OCI-LY3 (cell line): ENCODE data around the gene P2RX6.

Source experiments
- H2AFZ ChIP-seq: fragments of 200-600, 300-600 bp; shearing (Covaris generic); 2 replicates; pipeline ENCODE4 v1.6.0; 2014; ENCODE audit warnings: antibody characterized with exemption, low read depth, low read length
- H3K27ac ChIP-seq: fragments of 200-600, 300-600 bp; sonication (generic); 2 replicates; pipeline ENCODE4 v1.5.1; 2014; ENCODE audit warnings: mild to moderate bottlenecking, low read length, moderate library complexity, mixed read lengths
- H3K27me3 ChIP-seq: fragments of 200-600, 300-600 bp; sonication (generic); 2 replicates; pipeline ENCODE4 v1.6.1; 2014; ENCODE audit warnings: low read depth, low read length, mixed read lengths
- H3K36me3 ChIP-seq: fragments of 200-600, 300-600 bp; sonication (generic); replicated peaks from 2 replicates; pipeline ENCODE3; 2014; ENCODE audit warnings: low read depth, low read length, mixed read lengths
- H3K4me1 ChIP-seq: fragments of 300-600, 200-600 bp; sonication (generic); 2 replicates; pipeline ENCODE4 v1.6.1; 2014; ENCODE audit warnings: low read length, mixed read lengths
- H3K4me2 ChIP-seq: fragments of 200-600, 300-600 bp; sonication (generic); 2 replicates; pipeline ENCODE4 v1.6.1; 2014; ENCODE audit warnings: low read length, mixed read lengths
- H3K4me3 ChIP-seq: fragments of 300-600, 200-600 bp; sonication (generic); 2 replicates; pipeline ENCODE4 v1.5.1; 2014; ENCODE audit warnings: antibody characterized with exemption, mild to moderate bottlenecking, low read length, moderate library complexity
- H3K79me2 ChIP-seq: fragments of 300-600, 200-600 bp; shearing (Covaris generic); 2 replicates; pipeline ENCODE4 v1.6.1; 2014; ENCODE audit warnings: mild to moderate bottlenecking, low read length, mixed read lengths
- H3K9ac ChIP-seq: fragments of 300-600, 200-600 bp; shearing (Covaris generic); 2 replicates; pipeline ENCODE4 v1.6.0; 2014; ENCODE audit warnings: mild to moderate bottlenecking, low read length, moderate library complexity
- H3K9me3 ChIP-seq: fragments of 200-600, 300-600 bp; shearing (Covaris generic); 2 replicates; pipeline ENCODE4 v1.6.1; 2014; ENCODE audit warnings: low read length, mixed read lengths; ENCODE audit not compliant: insufficient read depth
- H4K20me1 ChIP-seq: fragments of 200-600, 300-600 bp; sonication (generic); 2 replicates; pipeline ENCODE4 v1.6.1; 2016; ENCODE audit warnings: low read length, mixed read lengths; ENCODE audit not compliant: insufficient read depth
- EZH2phosphoT487 ChIP-seq: fragments of 200-600 bp; shearing (Covaris generic); IDR thresholded peaks from 2 replicates; pipeline ENCODE4 v1.6.1; 2018; ENCODE audit warnings: antibody characterized with exemption, mixed run types, low read depth
- TF ChIP-seq, protein P1 (sequence below): fragments of 200-600, 300-600 bp; sonication (generic); IDR thresholded peaks from 2 replicates; pipeline ENCODE4 v1.5.1; 2014; ENCODE audit warnings: antibody characterized with exemption, low read length, low read depth

P2RX6 gene

DNA sequence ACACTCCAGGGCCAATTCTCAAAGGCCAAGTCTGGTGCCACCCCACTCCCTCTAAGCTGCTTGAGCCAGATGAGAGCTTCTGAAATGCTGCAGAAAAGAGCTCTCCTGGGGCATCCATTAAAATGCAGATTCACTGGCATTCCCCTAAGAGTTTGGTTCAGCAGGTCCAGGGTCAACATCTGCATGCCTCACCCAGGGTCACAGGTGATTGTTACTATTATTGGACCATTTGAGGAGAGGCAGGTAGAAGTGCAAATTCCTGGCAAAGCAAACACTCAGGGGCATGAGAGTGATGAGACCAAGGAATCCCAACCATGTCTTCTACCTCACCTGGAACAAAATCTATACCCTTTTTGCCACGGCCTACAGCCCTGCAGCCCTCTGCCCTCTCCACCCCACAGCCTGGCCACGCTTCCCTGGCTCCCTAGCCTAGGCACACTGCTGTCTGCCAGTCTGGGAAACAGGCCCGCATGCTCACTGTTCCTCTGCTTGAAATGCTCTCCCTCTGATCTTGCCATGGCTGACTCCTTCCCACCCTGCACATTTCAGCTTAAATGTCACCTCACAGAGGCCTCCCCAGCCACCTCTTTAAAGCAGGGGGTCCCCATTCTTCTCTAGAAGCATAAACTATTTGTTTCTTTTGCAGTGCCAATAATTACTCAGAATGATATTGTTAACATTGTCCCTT, 4.4 kb upstream of the P2RX6 start:
- Histone ChIP-seq H3K9me3 (no peaks in the 10 kb centered on the region), H3K36me3 (no peaks in the 10 kb centered on the region), H2AFZ (no peak overlapping the region), H3K4me2 (no peak overlapping the region), H3K4me3 (no peak overlapping the region), H3K9ac (no peak overlapping the region), H3K27me3 (peaks cover 12% of the 10 kb centered on the region), H4K20me1 (0 out of 2 replicates have a peak, but pooled peaks cover 6% of the 10 kb centered on the region), H3K4me1 (no peaks in the 10 kb centered on the region), H3K27ac (no peak overlapping the region), H3K79me2 (no peaks in the 10 kb centered on the region)
- TF ChIP-seq EZH2phosphoT487: no peak
- TF ChIP-seq, protein P1, sequence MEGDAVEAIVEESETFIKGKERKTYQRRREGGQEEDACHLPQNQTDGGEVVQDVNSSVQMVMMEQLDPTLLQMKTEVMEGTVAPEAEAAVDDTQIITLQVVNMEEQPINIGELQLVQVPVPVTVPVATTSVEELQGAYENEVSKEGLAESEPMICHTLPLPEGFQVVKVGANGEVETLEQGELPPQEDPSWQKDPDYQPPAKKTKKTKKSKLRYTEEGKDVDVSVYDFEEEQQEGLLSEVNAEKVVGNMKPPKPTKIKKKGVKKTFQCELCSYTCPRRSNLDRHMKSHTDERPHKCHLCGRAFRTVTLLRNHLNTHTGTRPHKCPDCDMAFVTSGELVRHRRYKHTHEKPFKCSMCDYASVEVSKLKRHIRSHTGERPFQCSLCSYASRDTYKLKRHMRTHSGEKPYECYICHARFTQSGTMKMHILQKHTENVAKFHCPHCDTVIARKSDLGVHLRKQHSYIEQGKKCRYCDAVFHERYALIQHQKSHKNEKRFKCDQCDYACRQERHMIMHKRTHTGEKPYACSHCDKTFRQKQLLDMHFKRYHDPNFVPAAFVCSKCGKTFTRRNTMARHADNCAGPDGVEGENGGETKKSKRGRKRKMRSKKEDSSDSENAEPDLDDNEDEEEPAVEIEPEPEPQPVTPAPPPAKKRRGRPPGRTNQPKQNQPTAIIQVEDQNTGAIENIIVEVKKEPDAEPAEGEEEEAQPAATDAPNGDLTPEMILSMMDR: no peak

DNA sequence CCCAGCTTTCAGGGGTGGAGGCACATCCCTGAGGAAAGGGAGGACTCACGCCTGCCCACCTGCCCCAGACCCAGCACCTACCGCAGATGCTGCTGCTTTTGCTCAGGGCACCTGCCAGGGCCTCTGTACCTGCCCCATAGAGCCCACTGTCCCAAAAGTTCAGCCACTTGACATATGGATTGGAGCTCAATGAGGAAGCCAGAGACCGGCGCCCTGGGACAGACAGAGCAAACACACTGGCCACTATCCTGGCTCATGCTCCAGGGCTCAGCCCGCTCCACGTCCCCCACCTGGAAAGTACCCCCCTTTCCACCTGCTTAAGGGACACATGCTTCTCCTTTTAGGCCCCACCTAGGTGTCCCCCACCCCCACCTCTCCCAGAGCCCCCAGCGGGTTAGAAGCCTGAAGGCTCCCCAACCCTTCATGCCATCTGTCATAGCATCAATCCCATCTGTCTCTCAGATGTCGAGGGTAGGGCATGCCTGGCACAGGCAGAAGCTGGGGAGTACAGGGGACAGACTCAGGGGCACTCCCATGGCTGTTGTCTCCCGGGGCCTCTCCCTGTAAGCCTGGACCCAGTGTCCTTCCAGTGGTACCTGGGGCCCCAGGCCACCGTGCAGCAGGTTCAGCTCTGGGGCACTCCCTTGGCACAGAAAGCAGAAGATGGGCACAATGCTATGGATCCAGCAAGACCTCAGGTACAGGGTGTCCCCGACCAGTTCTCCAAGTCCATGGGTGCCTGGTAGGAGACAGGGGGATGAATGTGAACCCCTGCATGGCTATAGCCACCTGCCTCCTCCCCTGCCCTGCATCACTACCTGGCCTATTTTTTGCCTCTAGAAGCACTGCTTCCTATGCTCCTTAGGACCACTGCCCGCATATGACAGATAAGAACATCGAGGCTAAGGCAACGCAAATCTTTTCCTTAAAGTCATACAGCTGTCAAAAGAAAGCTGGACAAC, 2.2 kb upstream of the P2RX6 start:
- H3K9ac ChIP-seq: no peak overlapping the region
- no peak overlapping the region for H3K27ac ChIP-seq
- peaks cover under 1% of the 10 kb centered on the region; the same call in 1 of the 2 replicates for H3K27me3 ChIP-seq
- no peaks in the 10 kb centered on the region for H3K4me1 ChIP-seq
- TF ChIP-seq, protein P1: no peak
- H3K36me3 ChIP-seq: no peaks in the 10 kb centered on the region
- H3K4me2 ChIP-seq: no peak overlapping the region
- no peaks in the 10 kb centered on the region for H3K79me2 ChIP-seq
- H4K20me1 ChIP-seq: 0 out of 2 replicates have a peak, but pooled peaks cover 6% of the 10 kb centered on the region
- no peaks in the 10 kb centered on the region for H3K9me3 ChIP-seq
- H2AFZ ChIP-seq: no peak overlapping the region
- H3K4me3 ChIP-seq: no peak overlapping the region

DNA sequence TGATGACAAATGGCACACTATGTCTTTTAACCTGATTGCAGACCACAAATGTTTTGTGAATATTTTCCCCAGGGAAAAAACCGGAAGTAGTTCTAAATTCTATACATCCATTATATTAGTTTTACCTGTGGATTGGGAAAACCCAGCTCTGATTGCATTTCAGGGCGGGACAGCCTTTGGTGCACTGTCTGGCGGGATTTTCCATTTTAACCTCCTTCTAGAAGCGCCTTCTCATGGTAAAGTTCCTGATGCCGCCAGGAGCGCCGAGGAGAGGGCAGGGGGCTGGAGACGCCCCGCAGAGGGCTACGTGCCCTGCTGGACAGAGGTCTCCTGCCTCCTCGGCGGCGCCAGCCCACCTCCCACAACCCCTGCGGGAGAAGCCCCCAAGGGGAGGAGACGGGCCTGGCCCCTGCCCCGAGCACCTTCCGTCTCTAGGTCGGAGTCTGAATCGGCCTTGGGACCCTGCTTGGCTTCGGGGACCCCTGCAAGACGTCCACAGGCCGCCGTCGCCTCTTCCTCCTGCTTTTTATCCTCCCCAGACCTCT, 1.2 kb upstream of the P2RX6 start:
- Histone ChIP-seq H3K27ac (no peak overlapping the region), H3K27me3 (no peaks in the 10 kb centered on the region), H2AFZ (no peak overlapping the region), H3K9ac (no peak overlapping the region), H4K20me1 (0 out of 2 replicates have a peak, but pooled peaks cover 6% of the 10 kb centered on the region), H3K4me2 (no peak overlapping the region), H3K9me3 (no peaks in the 10 kb centered on the region), H3K4me3 (no peak overlapping the region), H3K36me3 (no peaks in the 10 kb centered on the region), H3K79me2 (no peaks in the 10 kb centered on the region), H3K4me1 (no peaks in the 10 kb centered on the region)
- TF ChIP-seq, protein P1: no peak

DNA sequence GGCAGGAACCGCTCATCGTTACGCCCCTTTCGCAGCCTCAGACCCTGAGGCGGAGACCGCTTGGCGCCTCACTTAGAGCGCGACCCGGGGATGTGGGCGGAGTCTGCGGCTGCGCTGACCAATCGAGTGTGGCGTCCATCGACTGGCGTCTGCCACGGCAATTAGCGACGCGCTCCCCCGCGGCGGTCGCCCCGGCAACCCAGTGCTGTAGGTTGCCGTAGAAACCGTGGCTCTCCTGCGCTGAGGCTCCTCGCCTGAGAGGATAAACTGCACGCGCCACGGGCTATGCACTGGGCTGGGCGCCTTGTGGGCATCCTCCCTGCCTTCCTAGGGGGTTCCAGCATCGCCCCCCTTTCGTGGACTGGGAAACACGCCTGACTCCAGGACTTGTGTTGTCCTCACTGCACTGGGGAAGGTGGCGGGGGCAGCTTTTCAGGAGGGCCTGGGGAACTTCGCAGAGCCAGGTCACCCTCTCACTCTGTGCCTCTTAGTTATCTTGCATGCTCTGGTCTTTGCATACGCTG, 701 bp upstream of the P2RX6 start:
- Histone ChIP-seq H3K9me3 (no peaks in the 10 kb centered on the region), H3K27ac (no peak overlapping the region), H3K79me2 (no peaks in the 10 kb centered on the region), H3K4me3 (no peak overlapping the region), H3K36me3 (no peaks in the 10 kb centered on the region), H2AFZ (no peak overlapping the region), H3K4me1 (no peaks in the 10 kb centered on the region), H3K4me2 (no peak overlapping the region), H3K27me3 (no peaks in the 10 kb centered on the region), H4K20me1 (0 out of 2 replicates have a peak, but pooled peaks cover 6% of the 10 kb centered on the region), H3K9ac (no peak overlapping the region)
- TF ChIP-seq, protein P1: no peak
- no peak for TF ChIP-seq EZH2phosphoT487
